Stimulated activated naive B cell treated with anti-CD40 and anti-IgM and Interleukin-4, amounts not matched to agents 10 μg/mL and 1 μg/mL and 100 μg/mL, for 72 hours (primary cell): ENCODE measurements around the gene KATNAL1.
A peak's percentile ranks its signal among the peaks of the same experiment; 100 is the strongest.
"Not testable (repeated sequence)": the region's sequence is repeated elsewhere in the genome, so short reads cannot be mapped to it uniquely, and the experiment has no call there.

ENCODE experiments used
- ATAC-seq, 2 donors: fragments of 150-1000 bp; cut with Tn5 transposase; replicated peaks; 2 replicates each; pipeline ENCODE4 v1.10.0; 2021; ENCODE audit warnings: moderate library complexity in 1 of 2
- DNase-seq: peaks from one replicate; pipeline ENCODE4 v3.0.0; 2021
- H3K27ac Mint-ChIP-seq: one replicate; pipeline ENCODE4 v1.8.0; 2022; ENCODE audit warnings: mild to moderate bottlenecking, mixed read lengths
- H3K27me3 Mint-ChIP-seq, 2 donors: one replicate each; pipeline ENCODE4 v1.8.0; 2022; ENCODE audit warnings: mixed read lengths in 2 of 2
- H3K36me3 Mint-ChIP-seq, 2 donors: one replicate each; pipeline ENCODE4 v1.8.0; 2022; ENCODE audit warnings: mixed read lengths in 2 of 2, mild to moderate bottlenecking in 1 of 2
- H3K4me1 Mint-ChIP-seq, 2 donors: one replicate each; pipeline ENCODE4 v1.8.0; 2022; ENCODE audit warnings: mixed read lengths in 2 of 2, mild to moderate bottlenecking in 1 of 2
- H3K4me3 Mint-ChIP-seq, 2 donors: one replicate each; pipeline ENCODE4 v1.8.0; 2022; ENCODE audit warnings: mild to moderate bottlenecking in 2 of 2, mixed read lengths in 2 of 2, moderate library complexity in 1 of 2
- H3K9me3 Mint-ChIP-seq, 2 donors: one replicate each; pipeline ENCODE4 v1.8.0; 2022; ENCODE audit warnings: mixed read lengths in 2 of 2, mild to moderate bottlenecking in 1 of 2

The KATNAL1 gene

GRCh38 chr13:30294004-30294403, 13.3 kb downstream of the KATNAL1 start:
- no peak overlapping the region for H3K4me3 Mint-ChIP-seq
- H3K36me3 Mint-ChIP-seq: no peaks in the 10 kb centered on the region
- ATAC-seq: no peak
- peaks cover 0 to 4% of the 10 kb centered on the region in 2 donors for H3K9me3 Mint-ChIP-seq
- DNase-seq: no peak
- no peak overlapping the region for H3K27ac Mint-ChIP-seq
- peaks cover 12 to 49% of the 10 kb centered on the region in 2 donors for H3K4me1 Mint-ChIP-seq
- no peaks in the 10 kb centered on the region for H3K27me3 Mint-ChIP-seq

GRCh38 chr13:30292325-30292724, 15.0 kb downstream of the KATNAL1 start:
- no peaks in the 10 kb centered on the region for H3K9me3 Mint-ChIP-seq
- no peaks in the 10 kb centered on the region for H3K27me3 Mint-ChIP-seq
- DNase-seq (no peak), ATAC-seq (peak in 1 of 2 donors; percentile 46)
- H3K27ac Mint-ChIP-seq: no peak overlapping the region
- H3K4me1 Mint-ChIP-seq: peaks cover 12 to 42% of the 10 kb centered on the region in 2 donors
- no peak overlapping the region for H3K4me3 Mint-ChIP-seq
- H3K36me3 Mint-ChIP-seq: peaks cover 0 to 1% of the 10 kb centered on the region in 2 donors

- no peak overlapping the region for H3K27ac Mint-ChIP-seq
Observed at GRCh38 chr13:30290812-30291436, 16.4 kb downstream of the KATNAL1 start.

GRCh38 chr13:30289533-30289932, 17.8 kb downstream of the KATNAL1 start:
- Mint-ChIP-seq H3K27ac (no peak overlapping the region), H3K27me3 (no peaks in the 10 kb centered on the region), H3K36me3 (peaks cover 10 to 20% of the 10 kb centered on the region in 2 donors), H3K4me1 (peaks cover 11 to 44% of the 10 kb centered on the region in 2 donors), H3K4me3 (no peak overlapping the region), H3K9me3 (peaks cover 0 to 10% of the 10 kb centered on the region in 2 donors)
- no peak for ATAC-seq
- DNase-seq: no peak

More at GRCh38 chr13:30290812-30291436, 16.4 kb downstream of the KATNAL1 start:
- ATAC-seq (no peak), DNase-seq (no peak)
- Mint-ChIP-seq H3K4me1 (peaks cover 12 to 40% of the 10 kb centered on the region in 2 donors), H3K27me3 (no peaks in the 10 kb centered on the region), H3K9me3 (no peaks in the 10 kb centered on the region), H3K36me3 (peaks cover 0 to 7% of the 10 kb centered on the region in 2 donors), H3K4me3 (no peak overlapping the region)

- DNase-seq, ATAC-seq, H3K27ac Mint-ChIP-seq, H3K27me3 Mint-ChIP-seq, H3K4me3 Mint-ChIP-seq: not testable (repeated sequence)
- Mint-ChIP-seq H3K4me1 (peaks cover 4 to 18% of the 10 kb centered on the region in 2 donors), H3K9me3 (peaks cover 0 to 10% of the 10 kb centered on the region in 2 donors), H3K36me3 (peaks cover 14 to 24% of the 10 kb centered on the region in 2 donors)
Observed at GRCh38 chr13:30286059-30286458, 21.3 kb downstream of the KATNAL1 start.

GRCh38 chr13:30276178-30276577, 31.2 kb downstream of the KATNAL1 start:
- DNase-seq (no peak), ATAC-seq (peak; percentile 97 to 99)
- Mint-ChIP-seq H3K4me3 (no peak overlapping the region), H3K36me3 (peaks cover 28 to 31% of the 10 kb centered on the region in 2 donors), H3K4me1 (peaks cover 10 to 30% of the 10 kb centered on the region in 2 donors), H3K9me3 (peaks cover 0 to 5% of the 10 kb centered on the region in 2 donors), H3K27ac (no peak overlapping the region), H3K27me3 (no peaks in the 10 kb centered on the region)

GRCh38 chr13:30274083-30274482, 33.3 kb downstream of the KATNAL1 start:
- Mint-ChIP-seq H3K9me3 (peaks cover 0 to 5% of the 10 kb centered on the region in 2 donors), H3K36me3 (peaks cover 29 to 31% of the 10 kb centered on the region in 2 donors), H3K27ac (no peak overlapping the region), H3K27me3 (no peaks in the 10 kb centered on the region), H3K4me1 (peaks cover 10 to 32% of the 10 kb centered on the region in 2 donors), H3K4me3 (no peak overlapping the region)
- ATAC-seq (no peak), DNase-seq (no peak)

- H3K27ac Mint-ChIP-seq, DNase-seq, H3K9me3 Mint-ChIP-seq, H3K27me3 Mint-ChIP-seq, ATAC-seq, H3K4me3 Mint-ChIP-seq: not testable (repeated sequence)
- peaks cover 25 to 27% of the 10 kb centered on the region in 2 donors for H3K36me3 Mint-ChIP-seq
- peaks cover 5 to 12% of the 10 kb centered on the region in 2 donors for H3K4me1 Mint-ChIP-seq
Observed at GRCh38 chr13:30270035-30270434, 37.3 kb downstream of the KATNAL1 start.

GRCh38 chr13:30268673-30269072, 38.7 kb downstream of the KATNAL1 start:
- peaks cover 0 to 3% of the 10 kb centered on the region in 2 donors for H3K9me3 Mint-ChIP-seq
- no peak overlapping the region for H3K27ac Mint-ChIP-seq
- H3K27me3 Mint-ChIP-seq: no peaks in the 10 kb centered on the region
- H3K36me3 Mint-ChIP-seq: peaks cover 16% of the 10 kb centered on the region in 2 donors
- H3K4me3 Mint-ChIP-seq: no peak overlapping the region
- DNase-seq (no peak), ATAC-seq (no peak)
- H3K4me1 Mint-ChIP-seq: peaks cover 5 to 9% of the 10 kb centered on the region in 2 donors

GRCh38 chr13:30266756-30267155, 40.6 kb downstream of the KATNAL1 start:
- Mint-ChIP-seq H3K4me3 (no peak overlapping the region), H3K36me3 (peaks cover 9 to 10% of the 10 kb centered on the region in 2 donors), H3K27ac (no peak overlapping the region), H3K9me3 (peaks cover 0 to 3% of the 10 kb centered on the region in 2 donors), H3K4me1 (peaks cover 0 to 8% of the 10 kb centered on the region in 2 donors), H3K27me3 (no peaks in the 10 kb centered on the region)
- ATAC-seq: no peak
- no peak for DNase-seq

GRCh38 chr13:30259149-30259733, 48.1 kb downstream of the KATNAL1 start:
- not testable (repeated sequence) for H3K4me3 Mint-ChIP-seq, H3K27me3 Mint-ChIP-seq, H3K36me3 Mint-ChIP-seq, H3K9me3 Mint-ChIP-seq, H3K27ac Mint-ChIP-seq, ATAC-seq, DNase-seq
- peaks cover 11 to 15% of the 10 kb centered on the region in 2 donors for H3K4me1 Mint-ChIP-seq

GRCh38 chr13:30257468-30258099, 49.8 kb downstream of the KATNAL1 start:
- peaks cover 11 to 15% of the 10 kb centered on the region in 2 donors for H3K4me1 Mint-ChIP-seq
- H3K27ac Mint-ChIP-seq: no peak overlapping the region
- H3K4me3 Mint-ChIP-seq: no peak overlapping the region
- H3K36me3 Mint-ChIP-seq: peaks cover 3 to 9% of the 10 kb centered on the region in 2 donors
- ATAC-seq (peak in 1 of 2 donors; percentile 34), DNase-seq (no peak)
- H3K9me3 Mint-ChIP-seq: no peaks in the 10 kb centered on the region
- no peaks in the 10 kb centered on the region for H3K27me3 Mint-ChIP-seq

GRCh38 chr13:30256713-30257467, 50.5 kb downstream of the KATNAL1 start:
- DNase-seq: no peak
- no peak for ATAC-seq
- H3K4me1 Mint-ChIP-seq: peaks cover 11 to 15% of the 10 kb centered on the region in 2 donors
- H3K9me3 Mint-ChIP-seq: no peaks in the 10 kb centered on the region
- no peak overlapping the region for H3K4me3 Mint-ChIP-seq
- H3K27me3 Mint-ChIP-seq: no peaks in the 10 kb centered on the region
- H3K27ac Mint-ChIP-seq: no peak overlapping the region
- peaks cover 3 to 9% of the 10 kb centered on the region in 2 donors for H3K36me3 Mint-ChIP-seq

GRCh38 chr13:30255696-30256095, 51.7 kb downstream of the KATNAL1 start:
- DNase-seq (no peak), ATAC-seq (no peak)
- no peaks in the 10 kb centered on the region for H3K27me3 Mint-ChIP-seq

More at GRCh38 chr13:30255696-30256095, 51.7 kb downstream of the KATNAL1 start:
- no peak overlapping the region for H3K4me3 Mint-ChIP-seq
- H3K4me1 Mint-ChIP-seq: peaks cover 11 to 15% of the 10 kb centered on the region in 2 donors
- H3K27ac Mint-ChIP-seq: no peak overlapping the region
- H3K9me3 Mint-ChIP-seq: peaks cover 0 to 2% of the 10 kb centered on the region in 2 donors
- peaks cover 5 to 13% of the 10 kb centered on the region in 2 donors for H3K36me3 Mint-ChIP-seq
